Mesothelial cell of epicardium (in vitro differentiated cells): ENCODE data around the gene TPX2. TPM values are rescaled to one million over a fixed set of nuclear protein-coding genes. Genes with fewer than 3 reads are reported as not detected.
"Not testable (repeated sequence)": the region's sequence is repeated elsewhere in the genome, so short reads cannot be mapped to it uniquely, and the experiment has no call there.

Source experiments
- DNase-seq, 2 experiments: peaks; one replicate each; pipeline ENCODE4 v3.0.0; 2021; ENCODE audit warnings: low spot score in 2 of 2; ENCODE audit not compliant: unreplicated experiment in 2 of 2
- H3K27ac Mint-ChIP-seq: 2 replicates; pipeline ENCODE4 v1.8.0; 2021; ENCODE audit warnings: mixed read lengths
- H3K27me3 Mint-ChIP-seq: 2 replicates; pipeline ENCODE4 v1.8.0; 2021; ENCODE audit warnings: low read depth, mixed read lengths
- H3K36me3 Mint-ChIP-seq: 2 replicates; pipeline ENCODE4 v1.8.0; 2021; ENCODE audit warnings: mixed read lengths
- H3K4me1 Mint-ChIP-seq: 2 replicates; pipeline ENCODE4 v1.8.0; 2021; ENCODE audit warnings: mixed read lengths
- H3K4me3 Mint-ChIP-seq: 2 replicates; pipeline ENCODE4 v1.8.0; 2021; ENCODE audit warnings: mild to moderate bottlenecking, moderate library complexity, mixed read lengths
- H3K9me3 Mint-ChIP-seq: 2 replicates; pipeline ENCODE4 v1.8.0; 2021; ENCODE audit warnings: mixed read lengths
- total RNA-seq: library from RNA; stranded (reverse); gene quantifications from 3 replicates; pipeline ENCODE4 v1.2.1, GENCODE V29; 2021
- TF ChIP-seq, protein P1 (sequence below): fragments of 200-600 bp; sonication (generic); IDR thresholded peaks from one replicate; pipeline ENCODE4 v1.5.0; 2021; ENCODE audit warnings: antibody characterized with exemption; ENCODE audit not compliant: unreplicated experiment

Gene TPX2
- total RNA-seq, 1 donor from 2014 or later, result 39.0 TPM

DNA sequence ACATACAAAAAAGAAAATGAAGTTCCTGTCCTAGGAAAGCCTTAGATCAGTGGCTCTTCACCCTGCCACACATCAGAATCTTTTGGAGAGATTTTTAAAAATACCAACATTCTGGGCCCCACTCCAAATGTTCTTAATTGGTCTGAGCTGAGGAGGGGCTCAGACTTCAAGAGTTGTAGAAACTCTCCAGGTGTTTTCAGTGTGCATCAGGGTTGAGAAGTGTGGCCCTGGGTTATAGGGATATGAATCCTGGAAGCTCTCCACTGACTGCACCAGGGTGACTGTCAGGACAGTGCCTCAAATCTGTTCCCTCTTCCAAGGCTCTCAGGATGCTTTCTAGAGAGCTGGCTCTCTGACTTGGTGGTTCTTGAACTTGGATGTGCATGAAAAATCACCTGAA is 74.5 kb downstream of the TPX2 start:
- peaks cover 5% of the 10 kb centered on the region for H3K4me1 Mint-ChIP-seq
- no peak overlapping the region for H3K27ac Mint-ChIP-seq
- H3K4me3 Mint-ChIP-seq, result no peak overlapping the region
- no peaks in the 10 kb centered on the region for H3K36me3 Mint-ChIP-seq
- TF ChIP-seq, protein P1, sequence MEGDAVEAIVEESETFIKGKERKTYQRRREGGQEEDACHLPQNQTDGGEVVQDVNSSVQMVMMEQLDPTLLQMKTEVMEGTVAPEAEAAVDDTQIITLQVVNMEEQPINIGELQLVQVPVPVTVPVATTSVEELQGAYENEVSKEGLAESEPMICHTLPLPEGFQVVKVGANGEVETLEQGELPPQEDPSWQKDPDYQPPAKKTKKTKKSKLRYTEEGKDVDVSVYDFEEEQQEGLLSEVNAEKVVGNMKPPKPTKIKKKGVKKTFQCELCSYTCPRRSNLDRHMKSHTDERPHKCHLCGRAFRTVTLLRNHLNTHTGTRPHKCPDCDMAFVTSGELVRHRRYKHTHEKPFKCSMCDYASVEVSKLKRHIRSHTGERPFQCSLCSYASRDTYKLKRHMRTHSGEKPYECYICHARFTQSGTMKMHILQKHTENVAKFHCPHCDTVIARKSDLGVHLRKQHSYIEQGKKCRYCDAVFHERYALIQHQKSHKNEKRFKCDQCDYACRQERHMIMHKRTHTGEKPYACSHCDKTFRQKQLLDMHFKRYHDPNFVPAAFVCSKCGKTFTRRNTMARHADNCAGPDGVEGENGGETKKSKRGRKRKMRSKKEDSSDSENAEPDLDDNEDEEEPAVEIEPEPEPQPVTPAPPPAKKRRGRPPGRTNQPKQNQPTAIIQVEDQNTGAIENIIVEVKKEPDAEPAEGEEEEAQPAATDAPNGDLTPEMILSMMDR, result no peak
- H3K27me3 Mint-ChIP-seq, result no peaks in the 10 kb centered on the region
- DNase-seq, result no peak
- no peaks in the 10 kb centered on the region for H3K9me3 Mint-ChIP-seq

DNA sequence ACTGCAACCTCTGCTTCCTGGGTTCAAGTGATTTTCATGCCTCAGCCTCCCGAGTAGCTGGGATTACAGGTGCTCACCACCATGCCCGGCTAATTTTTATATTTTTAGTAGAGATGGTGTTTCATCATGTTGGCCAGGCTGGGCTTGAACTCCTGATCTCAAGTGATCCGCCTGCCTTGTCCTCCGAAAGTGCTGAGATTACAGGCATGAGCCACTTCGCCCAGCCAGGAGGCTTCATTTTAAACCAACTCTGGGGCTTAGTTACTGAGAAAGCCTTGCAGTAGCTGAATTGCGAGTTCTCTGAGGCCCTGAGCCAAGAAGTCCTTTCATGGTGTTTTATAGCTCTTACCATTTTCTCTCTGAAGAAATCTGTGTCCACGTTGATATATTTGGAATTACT is 75.1 kb downstream of the TPX2 start:
- not testable (repeated sequence) for H3K36me3 Mint-ChIP-seq, DNase-seq, H3K4me3 Mint-ChIP-seq, H3K27ac Mint-ChIP-seq, H3K9me3 Mint-ChIP-seq, H3K27me3 Mint-ChIP-seq, H3K4me1 Mint-ChIP-seq

DNA sequence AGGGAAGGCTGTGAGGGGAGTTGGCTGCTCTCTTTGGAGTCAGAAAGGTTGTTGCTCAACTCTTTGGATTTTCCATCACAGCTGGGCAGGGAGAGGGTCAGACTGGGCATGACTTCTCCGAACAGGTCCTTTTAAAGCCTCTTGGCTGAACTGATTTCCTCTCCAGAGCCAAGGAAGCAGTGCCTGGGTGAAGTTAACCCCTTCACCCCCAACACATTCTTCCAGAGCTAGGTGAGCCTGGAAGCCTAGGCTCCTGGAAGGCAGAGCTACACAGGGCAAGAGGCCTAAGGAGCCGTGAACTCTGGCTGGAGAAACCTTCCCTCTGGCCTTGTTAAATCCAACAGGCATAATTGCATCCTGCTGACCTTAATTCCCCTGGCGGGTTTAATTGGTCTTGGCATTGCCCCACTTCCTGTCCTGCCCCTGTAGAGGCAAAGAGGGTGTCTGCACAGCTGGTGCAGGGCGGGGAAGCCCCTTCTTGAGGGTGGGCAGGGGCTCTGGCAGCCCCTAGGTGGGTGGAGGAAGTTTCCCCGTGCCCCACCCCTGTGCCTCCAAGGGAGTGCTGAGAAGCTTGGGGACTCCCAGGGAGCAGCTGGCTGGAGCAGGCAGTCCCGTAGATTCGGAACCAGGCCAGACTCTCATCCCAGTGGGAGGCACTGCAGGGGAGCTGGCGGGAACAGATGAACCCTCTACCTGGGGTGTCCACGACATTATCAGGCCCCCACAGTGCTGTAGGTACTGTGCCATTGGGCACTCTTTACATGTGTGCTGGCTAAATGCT is 76.5 kb downstream of the TPX2 start:
- no peak for DNase-seq
- Mint-ChIP-seq H3K27me3 (no peaks in the 10 kb centered on the region), H3K27ac (no peak overlapping the region), H3K4me3 (no peak overlapping the region), H3K9me3 (no peaks in the 10 kb centered on the region), H3K4me1 (peaks cover 5% of the 10 kb centered on the region), H3K36me3 (no peaks in the 10 kb centered on the region)
- TF ChIP-seq, protein P1, result no peak

DNA sequence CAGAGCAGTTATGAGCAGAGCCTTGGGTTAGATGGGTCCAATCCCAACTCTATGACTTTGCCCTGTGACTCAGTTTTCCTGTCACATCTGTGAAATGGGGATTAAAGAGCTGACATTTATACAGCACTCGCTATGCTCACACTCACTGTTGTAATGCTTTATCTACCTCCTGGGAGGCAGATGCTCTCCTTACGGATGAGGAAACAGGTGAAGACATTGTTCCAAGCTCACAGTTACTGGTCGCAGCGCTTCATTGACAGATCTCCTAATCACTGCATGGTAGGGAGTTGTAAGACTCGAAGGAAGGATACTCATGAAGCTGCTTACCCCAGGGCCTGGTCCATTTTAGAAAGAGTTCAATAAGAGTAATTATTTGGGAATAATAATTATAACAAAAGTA is 77.1 kb downstream of the TPX2 start:
- no peak for DNase-seq
- peaks cover 5% of the 10 kb centered on the region for H3K4me1 Mint-ChIP-seq
- H3K36me3 Mint-ChIP-seq, result no peaks in the 10 kb centered on the region
- no peaks in the 10 kb centered on the region for H3K9me3 Mint-ChIP-seq
- no peak overlapping the region for H3K4me3 Mint-ChIP-seq
- H3K27me3 Mint-ChIP-seq, result no peaks in the 10 kb centered on the region
- TF ChIP-seq, protein P1, result no peak
- no peak overlapping the region for H3K27ac Mint-ChIP-seq

DNA sequence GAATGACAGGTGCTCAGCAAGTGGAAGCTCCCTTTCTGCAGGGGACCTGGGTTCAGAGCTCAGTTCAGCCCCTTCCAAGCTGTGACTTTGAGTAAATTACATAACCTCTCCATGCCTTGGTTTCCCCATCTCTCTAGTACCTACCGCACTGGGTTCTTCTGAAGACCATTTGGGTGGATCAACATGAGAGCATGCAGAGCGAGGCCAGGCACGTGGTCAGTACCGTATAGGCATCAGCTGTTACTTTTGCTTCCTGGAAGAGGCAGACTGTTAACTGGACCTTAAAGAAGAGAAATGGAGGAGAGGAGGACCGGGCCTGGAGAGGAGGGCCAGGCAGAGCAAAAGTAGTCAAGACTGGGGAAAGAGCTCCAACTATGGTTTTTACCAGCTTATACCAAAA is 78.4 kb downstream of the TPX2 start:
- TF ChIP-seq, protein P1, result no peak
- Mint-ChIP-seq H3K4me1 (peaks cover 4% of the 10 kb centered on the region), H3K9me3 (no peaks in the 10 kb centered on the region), H3K27me3 (no peaks in the 10 kb centered on the region), H3K36me3 (no peaks in the 10 kb centered on the region), H3K27ac (no peak overlapping the region), H3K4me3 (no peak overlapping the region)
- DNase-seq, result no peak

DNA sequence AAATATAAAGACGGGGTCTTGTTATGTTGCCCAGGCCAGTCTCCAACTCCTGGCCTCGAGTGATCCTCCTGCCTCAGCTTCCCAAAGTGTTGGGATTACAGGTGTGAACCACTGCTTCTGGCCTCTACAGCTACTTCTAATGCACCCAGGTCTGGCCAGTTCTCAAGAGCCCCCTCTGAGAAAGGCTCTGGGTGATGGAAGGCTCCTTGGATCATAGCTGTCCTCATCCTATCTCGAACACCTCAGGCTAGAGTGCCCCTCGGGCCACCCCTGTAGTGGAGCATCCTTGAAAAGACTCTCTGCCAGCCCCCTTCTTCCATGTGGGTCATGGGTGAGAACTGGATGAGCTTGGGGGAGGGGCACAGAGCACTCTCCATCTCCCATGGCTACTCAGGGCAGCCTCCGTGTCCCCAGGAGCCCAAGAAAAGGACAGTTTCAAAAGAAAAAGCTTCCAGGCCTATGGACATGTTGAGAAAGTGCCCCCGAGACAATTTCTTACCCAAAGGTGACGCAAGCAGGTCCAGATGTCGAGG is 79.4 kb downstream of the TPX2 start:
- TF ChIP-seq, protein P1, result no peak
- no peak overlapping the region for H3K27ac Mint-ChIP-seq
- H3K9me3 Mint-ChIP-seq, result no peaks in the 10 kb centered on the region
- H3K27me3 Mint-ChIP-seq, result no peaks in the 10 kb centered on the region
- H3K4me1 Mint-ChIP-seq, result peaks cover 6% of the 10 kb centered on the region
- H3K4me3 Mint-ChIP-seq, result no peak overlapping the region
- no peak for DNase-seq
- no peaks in the 10 kb centered on the region for H3K36me3 Mint-ChIP-seq
